ENCODE data around the gene SPNS1.

- TF ChIP-seq, protein P1, sequence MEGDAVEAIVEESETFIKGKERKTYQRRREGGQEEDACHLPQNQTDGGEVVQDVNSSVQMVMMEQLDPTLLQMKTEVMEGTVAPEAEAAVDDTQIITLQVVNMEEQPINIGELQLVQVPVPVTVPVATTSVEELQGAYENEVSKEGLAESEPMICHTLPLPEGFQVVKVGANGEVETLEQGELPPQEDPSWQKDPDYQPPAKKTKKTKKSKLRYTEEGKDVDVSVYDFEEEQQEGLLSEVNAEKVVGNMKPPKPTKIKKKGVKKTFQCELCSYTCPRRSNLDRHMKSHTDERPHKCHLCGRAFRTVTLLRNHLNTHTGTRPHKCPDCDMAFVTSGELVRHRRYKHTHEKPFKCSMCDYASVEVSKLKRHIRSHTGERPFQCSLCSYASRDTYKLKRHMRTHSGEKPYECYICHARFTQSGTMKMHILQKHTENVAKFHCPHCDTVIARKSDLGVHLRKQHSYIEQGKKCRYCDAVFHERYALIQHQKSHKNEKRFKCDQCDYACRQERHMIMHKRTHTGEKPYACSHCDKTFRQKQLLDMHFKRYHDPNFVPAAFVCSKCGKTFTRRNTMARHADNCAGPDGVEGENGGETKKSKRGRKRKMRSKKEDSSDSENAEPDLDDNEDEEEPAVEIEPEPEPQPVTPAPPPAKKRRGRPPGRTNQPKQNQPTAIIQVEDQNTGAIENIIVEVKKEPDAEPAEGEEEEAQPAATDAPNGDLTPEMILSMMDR (IDR thresholded peaks at IDR 0.05; ENCODE audit: low read depth, low read length): no peak
- TF ChIP-seq EZH2phosphoT487 (IDR thresholded peaks at IDR 0.05; ENCODE audit: low read depth): no peak
Observed at GRCh38 chr16:28935346-28935745, 39.2 kb upstream of the SPNS1 start.
